Thyroid gland (tissue), 4 donors: ENCODE measurements around the gene FUOM.
"Not testable (repeated sequence)": the region's sequence is repeated elsewhere in the genome, so short reads cannot be mapped to it uniquely, and the experiment has no call there.

Experiments
- CTCF ChIP-seq, 6 experiments: fragments of 200-600 bp in 3 of 6; fragments of 450-650 bp in 3 of 6; sonication (generic) in 3 of 6; IDR thresholded peaks; one replicate each; pipeline ENCODE4 v1.5.1; 2016 to 2019; ENCODE audit warnings: antibody characterized with exemption in 6 of 6, mild to moderate bottlenecking in 2 of 6, inconsistent platforms in 1 of 6, moderate library complexity in 1 of 6
- POLR2A ChIP-seq, 2 donors: fragments of 450-650 bp; IDR thresholded peaks; one replicate each; pipeline ENCODE4 v1.6.1; 2017; ENCODE audit warnings: antibody characterized with exemption in 2 of 2, mild to moderate bottlenecking in 2 of 2, moderate library complexity in 1 of 2

GRCh38 chr10:133376183-133376582, 18.4 kb upstream of the FUOM start:
- not testable (repeated sequence) for TF ChIP-seq POLR2A, CTCF (IDR thresholded peaks at IDR 0.05)
